Neural progenitor cell (in vitro differentiated cells): Measurements from ENCODE around the gene ZSWIM5.

Experiments
- EZH2 ChIP-seq: fragments of 200-600 bp; sonication (generic); IDR thresholded peaks from 2 replicates; pipeline ENCODE4 v1.6.1; 2017; ENCODE audit warnings: antibody characterized with exemption, mild to moderate bottlenecking, moderate library complexity
- EZH2phosphoT487 ChIP-seq: fragments of 200-600 bp; sonication (generic); IDR thresholded peaks from 2 replicates; pipeline ENCODE4 v1.6.1; 2017; ENCODE audit warnings: antibody characterized with exemption
- TF ChIP-seq, protein P1 (sequence below): fragments of 200-600 bp; sonication (generic); IDR thresholded peaks from 2 replicates; pipeline ENCODE4 v1.5.1; 2017; ENCODE audit warnings: antibody characterized with exemption, mild to moderate bottlenecking

DNA sequence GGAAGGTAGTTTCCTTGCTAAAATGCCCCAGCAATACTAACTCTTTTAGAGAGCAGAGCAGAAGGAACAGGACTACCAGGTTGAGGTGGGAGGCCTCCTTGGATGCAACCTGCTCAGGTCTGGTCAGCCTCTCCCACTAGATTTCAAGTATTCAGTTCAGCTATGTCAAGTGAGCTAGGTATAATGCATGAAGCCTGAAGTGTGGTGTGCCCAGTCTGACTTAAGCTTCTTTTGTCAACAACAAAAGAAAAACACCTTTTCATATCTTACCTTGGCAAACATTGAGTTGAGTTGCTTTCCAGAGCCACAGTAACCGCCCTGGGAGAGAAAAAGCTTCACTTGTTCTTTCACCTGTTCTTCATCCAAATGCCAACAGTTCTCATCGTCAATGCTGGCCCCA lies 146.6 kb downstream of the ZSWIM5 start:
- TF ChIP-seq EZH2 (no peak), EZH2phosphoT487 (no peak)
- TF ChIP-seq, protein P1, sequence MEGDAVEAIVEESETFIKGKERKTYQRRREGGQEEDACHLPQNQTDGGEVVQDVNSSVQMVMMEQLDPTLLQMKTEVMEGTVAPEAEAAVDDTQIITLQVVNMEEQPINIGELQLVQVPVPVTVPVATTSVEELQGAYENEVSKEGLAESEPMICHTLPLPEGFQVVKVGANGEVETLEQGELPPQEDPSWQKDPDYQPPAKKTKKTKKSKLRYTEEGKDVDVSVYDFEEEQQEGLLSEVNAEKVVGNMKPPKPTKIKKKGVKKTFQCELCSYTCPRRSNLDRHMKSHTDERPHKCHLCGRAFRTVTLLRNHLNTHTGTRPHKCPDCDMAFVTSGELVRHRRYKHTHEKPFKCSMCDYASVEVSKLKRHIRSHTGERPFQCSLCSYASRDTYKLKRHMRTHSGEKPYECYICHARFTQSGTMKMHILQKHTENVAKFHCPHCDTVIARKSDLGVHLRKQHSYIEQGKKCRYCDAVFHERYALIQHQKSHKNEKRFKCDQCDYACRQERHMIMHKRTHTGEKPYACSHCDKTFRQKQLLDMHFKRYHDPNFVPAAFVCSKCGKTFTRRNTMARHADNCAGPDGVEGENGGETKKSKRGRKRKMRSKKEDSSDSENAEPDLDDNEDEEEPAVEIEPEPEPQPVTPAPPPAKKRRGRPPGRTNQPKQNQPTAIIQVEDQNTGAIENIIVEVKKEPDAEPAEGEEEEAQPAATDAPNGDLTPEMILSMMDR, result no peak
